Choroid plexus epithelial cell (primary cell): ENCODE measurements around the gene CMIP.

Experiments
- DNase-seq: peaks from one replicate; pipeline ENCODE4 v3.0.0-alpha.2; 2010; ENCODE audit warnings: low read depth
- H3K4me3 ChIP-seq: 2 replicates; pipeline ENCODE4 v1.5.1; 2011; ENCODE audit warnings: low read depth, mild to moderate bottlenecking, control low read depth, low read length, moderate library complexity
- CTCF ChIP-seq: conservative IDR thresholded peaks from 2 replicates; pipeline ENCODE4 v1.5.1; 2011; ENCODE audit warnings: low read depth, mild to moderate bottlenecking, control low read depth, inconsistent platforms, low read length, moderate library complexity

The CMIP gene

GRCh38 chr16:81502396-81503070 lies 57.9 kb downstream of the CMIP start:
- no peak overlapping the region for H3K4me3 ChIP-seq
- no peak for TF ChIP-seq CTCF
- DNase-seq, result no peak

GRCh38 chr16:81505011-81505661 lies 60.5 kb downstream of the CMIP start:
- no peak for TF ChIP-seq CTCF
- no peak for DNase-seq

GRCh38 chr16:81509404-81509803 lies 64.8 kb downstream of the CMIP start:
- no peak for DNase-seq
- H3K4me3 ChIP-seq, result no peak overlapping the region
- no peak for TF ChIP-seq CTCF

More at GRCh38 chr16:81505011-81505661, 60.5 kb downstream of the CMIP start:
- no peak overlapping the region for H3K4me3 ChIP-seq

- no peak for DNase-seq
- no peak for TF ChIP-seq CTCF
- no peak overlapping the region for H3K4me3 ChIP-seq
Observed at GRCh38 chr16:81510016-81510415, 65.4 kb downstream of the CMIP start.

- H3K4me3 ChIP-seq, result no peak overlapping the region
- TF ChIP-seq CTCF, result no peak
- peak; percentile 81 for DNase-seq
Observed at GRCh38 chr16:81511371-81511770, 66.8 kb downstream of the CMIP start.

- TF ChIP-seq CTCF, result no peak
- DNase-seq, result peak; percentile 55
- no peak overlapping the region for H3K4me3 ChIP-seq
Observed at GRCh38 chr16:81513204-81514040, 68.8 kb downstream of the CMIP start.
